EH (cell line): ENCODE data around the gene NDUFAF7.
"Not testable (repeated sequence)": the region's sequence is repeated elsewhere in the genome, so short reads cannot be mapped to it uniquely, and the experiment has no call there.

Source experiments
- DNase-seq: peaks from one replicate; pipeline ENCODE4 v3.0.0-alpha.2; 2015; ENCODE audit warnings: low read depth

Gene NDUFAF7

GRCh38 chr2:37282746-37283145, 51.3 kb downstream of the NDUFAF7 start:
- peak; percentile 64 for DNase-seq

- peak; percentile 93 for DNase-seq
Observed at GRCh38 chr2:37283207-37283606, 51.7 kb downstream of the NDUFAF7 start.

DNA sequence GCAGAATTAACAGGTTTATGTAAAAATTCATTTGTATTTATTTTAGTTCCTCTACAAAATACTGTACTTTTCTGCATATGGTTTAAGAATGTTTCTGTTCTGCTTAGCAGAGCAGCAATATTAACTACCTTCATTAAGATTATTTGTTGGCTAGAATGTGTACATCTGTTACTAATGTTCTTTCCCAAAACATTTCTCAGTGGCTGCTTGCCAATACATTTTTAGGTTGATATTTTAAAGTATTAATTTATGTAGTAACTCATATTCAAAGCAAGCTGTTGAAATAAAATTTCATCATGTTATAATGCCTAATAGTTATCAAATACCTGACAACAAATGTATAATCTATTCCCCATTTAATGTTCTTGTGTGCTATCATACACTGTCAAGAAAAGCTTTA, 52.9 kb downstream of the NDUFAF7 start:
- DNase-seq = peak; percentile 9

DNA sequence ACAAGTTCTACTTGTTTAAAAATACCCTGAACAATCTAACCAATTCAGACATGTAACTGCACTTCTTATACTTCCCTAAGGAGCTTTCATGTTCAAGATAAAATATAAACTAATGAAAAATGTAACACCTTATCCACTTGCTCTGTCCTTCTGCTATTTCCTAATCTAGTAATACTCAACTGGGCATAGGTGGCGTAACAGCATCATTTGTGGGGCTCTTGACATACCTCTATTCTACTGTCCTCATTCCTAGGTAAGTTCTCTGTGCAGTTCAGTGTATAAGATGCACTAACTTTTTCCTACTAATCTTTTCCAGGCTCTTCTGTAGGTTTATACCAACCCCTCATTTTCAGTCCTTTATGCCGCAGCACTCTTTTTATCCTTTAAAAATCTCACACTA, 56.5 kb downstream of the NDUFAF7 start:
- DNase-seq = peak; percentile 8

DNA sequence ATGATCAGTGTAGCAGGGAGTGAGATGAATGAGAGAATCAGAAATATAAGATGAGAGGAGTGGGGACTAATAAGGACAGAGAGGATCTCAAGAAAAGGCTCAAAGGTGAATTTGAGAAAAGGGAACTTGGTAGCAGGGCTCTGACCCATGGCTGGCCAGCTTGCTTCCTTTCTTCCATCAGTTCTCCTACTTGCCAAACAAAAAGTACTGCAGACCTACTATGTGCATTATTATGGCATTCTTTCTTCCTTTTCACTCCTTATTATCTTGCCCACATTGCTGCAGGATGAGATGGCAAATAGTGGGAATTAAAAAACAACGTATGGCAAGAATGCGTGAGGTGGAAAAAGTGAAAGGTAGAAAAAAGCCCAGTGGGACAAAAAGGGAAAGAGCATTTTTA, 60.2 kb downstream of the NDUFAF7 start:
- DNase-seq = no peak

- not testable (repeated sequence) for DNase-seq
Observed at GRCh38 chr2:37294858-37295257, 63.4 kb downstream of the NDUFAF7 start.

DNA sequence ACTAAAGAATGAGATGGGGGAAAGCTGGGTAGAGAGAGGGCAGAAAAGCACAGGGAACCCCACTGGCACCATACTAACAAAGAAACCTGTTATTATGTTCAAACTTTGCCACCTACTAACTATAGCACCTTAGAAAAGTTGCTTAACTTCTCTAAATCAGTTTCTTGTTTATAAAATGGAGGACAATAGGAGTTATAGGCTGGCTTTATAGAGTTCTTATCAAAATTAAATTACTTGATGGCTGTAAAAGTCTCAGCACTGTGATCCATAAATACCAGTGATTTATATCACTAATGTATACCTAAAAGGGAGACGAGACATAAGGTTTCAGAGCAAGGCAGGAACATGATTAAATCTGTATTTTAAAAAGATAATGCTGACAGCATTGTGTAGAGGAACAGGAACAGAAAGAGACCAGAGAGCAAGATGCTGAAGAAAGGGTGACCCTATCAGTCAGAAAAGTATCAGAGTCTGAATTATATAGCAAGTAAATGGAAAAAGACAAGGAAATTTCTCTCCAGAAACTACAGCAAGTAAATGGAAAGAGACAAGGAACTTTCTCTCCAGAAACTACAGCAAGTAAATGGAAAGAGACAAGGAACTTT, 64.1 kb downstream of the NDUFAF7 start:
- no peak for DNase-seq

DNA sequence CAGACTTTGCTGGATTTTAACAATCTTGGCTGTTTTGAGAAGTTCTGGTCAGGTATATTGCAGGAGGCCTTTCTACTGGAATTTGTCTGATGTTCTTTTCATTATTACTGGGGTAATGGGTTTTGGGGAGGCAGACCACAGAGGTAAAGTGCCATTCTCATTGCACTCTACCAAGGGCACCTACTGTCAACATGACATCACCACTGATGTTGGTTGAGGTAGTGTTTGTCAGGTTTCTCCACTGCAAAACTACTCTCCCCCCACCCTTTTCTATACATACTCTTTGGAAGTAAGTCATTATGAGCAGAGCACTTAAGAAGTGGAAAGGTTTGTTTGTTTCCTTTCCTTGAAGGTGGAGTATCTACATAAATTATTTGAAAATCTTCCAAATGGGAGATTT, 66.2 kb downstream of the NDUFAF7 start:
- no peak for DNase-seq
